Activated naive CD4-positive, alpha-beta T cell treated with anti-CD3 and anti-CD28 coated beads, Interleukin-2, amount 50 U/mL, for 72 hours (primary cell): ENCODE results near the gene UMAD1. TPM values are rescaled to one million over a fixed set of nuclear protein-coding genes. Genes with fewer than 3 reads are reported as not detected.

Source experiments
- ATAC-seq, 2 donors: fragments of 150-1000 bp; cut with Tn5 transposase; 2 replicates each; pipeline ENCODE4 v1.10.0; 2021; ENCODE audit warnings: mild to moderate bottlenecking in 2 of 2, moderate library complexity in 2 of 2
- DNase-seq, 2 donors: peaks; one replicate each; pipeline ENCODE4 v3.0.0; 2021 to 2022; ENCODE audit warnings: low spot score in 2 of 2
- H3K27ac Mint-ChIP-seq, 2 donors: one replicate each; pipeline ENCODE4 v1.8.0; 2022; ENCODE audit warnings: mild to moderate bottlenecking in 2 of 2, mixed read lengths in 2 of 2
- H3K36me3 Mint-ChIP-seq, 2 donors: one replicate each; pipeline ENCODE4 v1.8.0; 2022; ENCODE audit warnings: mixed read lengths in 2 of 2
- H3K9me3 Mint-ChIP-seq, 2 donors: one replicate each; pipeline ENCODE4 v1.8.0; 2022; ENCODE audit warnings: mixed read lengths in 2 of 2
- total RNA-seq, 2 donors: library from RNA; stranded (reverse); gene quantifications; one replicate each; pipeline ENCODE4 v1.2.3, GENCODE V29; 2022

Gene UMAD1
- total RNA-seq, 2 donors from 2014 or later, result 11.8 to 13.0 TPM

DNA sequence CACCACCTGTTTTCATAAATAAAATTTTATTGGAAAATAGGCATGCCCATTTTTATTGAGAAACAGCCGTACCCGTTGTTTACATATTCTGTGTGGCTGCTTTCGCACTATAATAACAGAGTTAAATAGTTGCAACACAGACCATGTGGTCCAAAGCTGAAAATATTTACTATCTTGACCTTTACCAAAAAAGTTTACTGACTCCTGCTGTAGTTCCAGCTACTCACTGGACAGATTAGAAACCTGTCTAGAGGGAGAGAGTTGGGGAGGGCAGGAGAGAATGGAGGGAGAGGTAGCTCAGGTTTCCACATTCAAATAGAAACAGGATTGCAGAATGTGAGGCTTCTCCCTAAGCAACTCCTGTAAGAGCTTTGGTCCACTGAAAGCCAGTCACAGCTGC lies 273.0 kb downstream of the UMAD1 start:
- Mint-ChIP-seq H3K27ac (no peak overlapping the region), H3K36me3 (no peaks in the 10 kb centered on the region), H3K9me3 (no peaks in the 10 kb centered on the region)
- DNase-seq, result no peak
- ATAC-seq, result no peak

DNA sequence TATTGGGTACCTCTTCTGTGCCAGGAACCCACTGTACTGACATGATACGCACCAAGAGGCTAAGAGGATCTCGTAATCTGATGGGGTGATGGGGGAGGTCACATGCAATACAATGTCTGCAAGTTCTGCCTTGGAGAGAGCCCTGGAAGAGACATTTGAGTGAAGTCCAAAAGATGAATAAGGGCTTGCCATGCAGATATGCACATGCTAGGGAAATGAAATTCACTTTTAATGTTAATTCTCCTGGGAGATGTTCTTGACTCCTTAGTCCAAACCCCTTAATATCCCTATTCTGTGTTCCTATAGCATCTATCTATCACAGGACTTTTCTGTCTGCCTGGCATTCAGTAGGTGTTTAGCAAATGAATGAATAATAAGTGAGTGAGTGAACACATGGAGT lies 274.0 kb downstream of the UMAD1 start:
- Mint-ChIP-seq H3K36me3 (no peaks in the 10 kb centered on the region), H3K27ac (no peak overlapping the region), H3K9me3 (no peaks in the 10 kb centered on the region)
- ATAC-seq, result no peak
- no peak for DNase-seq

DNA sequence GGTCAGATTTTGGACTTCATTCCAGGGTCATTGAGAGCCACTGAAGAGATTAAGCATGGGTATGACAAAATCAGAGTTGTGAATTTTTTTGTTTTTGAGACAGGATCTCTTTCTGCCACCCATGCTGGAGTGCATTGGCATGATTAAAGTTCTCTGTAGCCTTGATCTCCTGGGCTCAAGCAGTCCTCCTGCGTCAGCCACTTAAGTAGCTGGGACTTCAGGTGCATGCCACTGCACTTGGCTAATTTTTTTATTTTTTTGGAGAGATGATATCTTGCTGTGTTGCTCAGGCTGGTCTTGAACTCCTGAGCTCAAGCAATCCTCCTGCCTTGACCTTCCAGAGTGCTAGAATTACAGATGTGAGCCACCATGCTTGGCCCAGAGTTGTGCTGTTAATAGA lies 275.5 kb downstream of the UMAD1 start:
- no peaks in the 10 kb centered on the region for H3K36me3 Mint-ChIP-seq
- no peak overlapping the region for H3K27ac Mint-ChIP-seq
- ATAC-seq, result no peak

DNA sequence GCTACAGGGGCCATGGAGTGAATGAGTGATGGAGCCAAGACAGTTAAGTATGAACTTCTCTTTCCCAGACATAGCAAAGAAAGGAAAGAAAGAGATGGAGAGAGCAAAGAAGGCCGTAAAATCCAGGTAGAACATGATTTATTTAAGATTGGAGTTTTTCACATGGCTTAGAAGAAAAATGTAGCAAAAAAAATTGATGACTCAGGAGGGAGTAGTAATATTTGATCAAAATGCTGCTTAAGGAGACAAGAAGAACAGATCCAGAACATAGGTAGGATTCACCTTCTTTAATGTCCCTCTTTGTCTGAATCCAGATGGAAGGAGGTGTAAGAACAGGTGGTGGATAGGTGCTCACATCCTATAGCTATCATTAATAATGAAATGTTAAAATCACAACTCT lies 277.0 kb downstream of the UMAD1 start:
- Mint-ChIP-seq H3K36me3 (no peaks in the 10 kb centered on the region), H3K27ac (no peak overlapping the region), H3K9me3 (no peaks in the 10 kb centered on the region)
- DNase-seq (no peak), ATAC-seq (no peak)

More for the DNA sequence above, 275.5 kb downstream of the UMAD1 start:
- DNase-seq, result no peak
- H3K9me3 Mint-ChIP-seq, result no peaks in the 10 kb centered on the region

DNA sequence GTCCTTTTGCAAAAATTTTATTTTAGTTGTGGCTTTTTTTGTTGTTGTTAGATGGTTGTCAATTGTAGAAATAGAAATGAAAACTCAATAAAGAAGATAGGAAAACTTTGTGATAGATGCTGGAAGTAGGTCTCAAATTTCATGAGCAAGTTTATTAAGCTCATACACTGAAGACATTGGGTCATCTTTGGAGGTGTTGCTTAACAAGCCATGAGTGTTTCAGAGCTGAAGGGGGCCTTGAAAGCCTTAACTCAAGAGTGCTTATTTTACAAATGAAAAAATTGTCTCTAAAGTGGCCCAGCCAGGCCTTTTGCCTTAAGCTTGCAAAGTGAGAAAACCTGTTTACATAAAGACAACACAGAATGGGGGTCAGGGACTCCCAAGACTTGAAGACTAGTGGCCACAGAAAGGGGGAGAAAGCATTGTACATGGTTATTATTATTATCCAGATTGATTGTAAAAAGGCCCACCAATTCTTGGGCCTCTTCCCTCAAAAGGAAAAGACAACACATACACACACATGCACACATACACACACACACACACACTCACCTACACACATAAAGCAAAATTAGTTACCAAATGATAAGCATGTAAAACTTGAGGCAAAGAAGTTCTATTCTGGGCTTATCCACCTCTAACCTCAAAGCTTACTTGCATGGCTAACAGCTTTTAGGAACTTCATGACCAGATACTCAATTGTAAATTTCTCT lies 278.3 kb downstream of the UMAD1 start:
- ATAC-seq (no peak), DNase-seq (no peak)
- Mint-ChIP-seq H3K36me3 (no peaks in the 10 kb centered on the region), H3K27ac (no peak overlapping the region), H3K9me3 (no peaks in the 10 kb centered on the region)

DNA sequence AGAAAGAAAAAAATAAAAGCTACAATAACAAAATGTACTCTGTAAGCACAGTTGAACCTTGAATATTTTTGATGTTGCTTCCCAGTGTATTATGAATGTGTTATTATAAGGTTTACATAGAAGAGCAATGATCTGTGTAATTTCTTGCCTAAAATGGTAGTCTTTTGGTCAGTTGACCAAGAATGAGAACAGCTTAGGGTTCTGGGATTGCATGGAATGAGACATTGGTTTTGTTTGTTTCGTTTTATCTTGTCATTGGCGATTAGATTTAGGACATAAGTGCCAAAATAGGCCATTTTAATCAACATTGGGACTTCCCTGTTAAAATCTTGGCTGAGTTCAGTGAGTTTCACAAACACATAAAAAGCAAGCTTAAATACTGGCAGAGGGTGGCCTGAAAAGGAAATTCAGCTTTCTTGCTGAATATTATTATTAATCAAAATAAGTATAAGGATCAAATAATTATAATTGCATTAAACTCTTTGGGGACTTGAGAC lies 278.9 kb downstream of the UMAD1 start:
- Mint-ChIP-seq H3K27ac (no peak overlapping the region), H3K36me3 (no peaks in the 10 kb centered on the region), H3K9me3 (no peaks in the 10 kb centered on the region)
- ATAC-seq (no peak), DNase-seq (no peak)

DNA sequence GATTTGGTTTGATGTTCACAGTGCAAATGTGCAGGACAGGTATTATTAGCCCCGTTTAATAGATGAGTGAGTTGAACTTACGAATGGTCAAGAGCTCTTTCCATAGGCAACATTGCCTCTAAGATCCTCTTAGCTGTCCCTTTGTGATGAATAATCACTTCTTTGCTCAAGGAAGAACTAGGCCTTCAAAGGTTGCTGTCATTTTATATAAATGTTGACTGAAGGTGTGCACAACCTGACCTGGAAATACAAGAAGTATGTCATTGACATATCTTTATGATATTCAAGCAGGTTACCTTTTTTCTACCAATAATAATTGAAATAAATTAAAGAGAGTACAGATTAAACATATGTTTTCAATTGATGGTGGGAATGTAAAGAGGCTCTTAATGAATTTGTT lies 279.5 kb downstream of the UMAD1 start:
- H3K36me3 Mint-ChIP-seq, result no peaks in the 10 kb centered on the region
- DNase-seq, result no peak
- H3K27ac Mint-ChIP-seq, result no peak overlapping the region
- H3K9me3 Mint-ChIP-seq, result no peaks in the 10 kb centered on the region
- ATAC-seq, result no peak

DNA sequence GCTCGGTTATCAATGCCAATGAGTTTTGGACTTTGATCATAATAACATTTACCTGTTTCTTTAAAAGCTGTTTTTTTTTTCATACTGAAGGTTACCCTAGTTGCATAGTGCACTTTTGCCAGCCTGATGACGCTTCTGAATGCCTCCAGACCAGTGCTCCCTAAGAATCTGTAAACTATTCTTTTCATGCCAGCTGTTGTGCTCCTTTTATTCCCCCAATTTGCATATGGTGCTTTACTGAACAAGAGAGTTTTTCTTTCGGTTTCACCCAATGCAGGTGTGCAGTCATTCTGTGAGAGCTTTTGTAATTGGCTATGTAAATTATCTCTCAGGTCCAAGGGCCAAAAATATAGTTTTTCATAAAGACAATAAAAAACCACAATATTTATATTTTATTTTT lies 279.9 kb downstream of the UMAD1 start:
- no peak overlapping the region for H3K27ac Mint-ChIP-seq
- H3K36me3 Mint-ChIP-seq, result no peaks in the 10 kb centered on the region
- ATAC-seq (peak; percentile 79 to 98), DNase-seq (no peak)
- no peaks in the 10 kb centered on the region for H3K9me3 Mint-ChIP-seq

DNA sequence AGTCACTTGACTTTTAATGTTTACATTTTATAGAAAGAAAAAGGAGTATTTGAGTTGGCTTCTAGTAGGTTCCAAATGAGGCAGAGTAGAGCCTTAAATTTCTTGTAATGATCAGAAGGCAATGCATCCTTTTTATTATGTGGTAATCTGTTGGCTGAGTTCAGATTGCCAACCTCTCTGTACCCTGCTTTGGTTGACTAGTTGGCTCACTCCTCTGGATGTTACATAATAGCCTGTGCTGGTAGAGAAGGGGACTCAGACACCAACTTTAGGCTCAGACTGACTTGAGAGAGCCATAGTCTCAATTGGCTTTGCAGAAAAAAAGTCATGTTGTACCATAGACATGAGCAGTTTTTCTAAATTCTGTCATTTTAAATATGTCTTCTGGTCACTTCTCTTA lies 281.3 kb downstream of the UMAD1 start:
- H3K27ac Mint-ChIP-seq, result no peak overlapping the region
- DNase-seq (no peak), ATAC-seq (no peak)
- no peaks in the 10 kb centered on the region for H3K36me3 Mint-ChIP-seq
- no peaks in the 10 kb centered on the region for H3K9me3 Mint-ChIP-seq

DNA sequence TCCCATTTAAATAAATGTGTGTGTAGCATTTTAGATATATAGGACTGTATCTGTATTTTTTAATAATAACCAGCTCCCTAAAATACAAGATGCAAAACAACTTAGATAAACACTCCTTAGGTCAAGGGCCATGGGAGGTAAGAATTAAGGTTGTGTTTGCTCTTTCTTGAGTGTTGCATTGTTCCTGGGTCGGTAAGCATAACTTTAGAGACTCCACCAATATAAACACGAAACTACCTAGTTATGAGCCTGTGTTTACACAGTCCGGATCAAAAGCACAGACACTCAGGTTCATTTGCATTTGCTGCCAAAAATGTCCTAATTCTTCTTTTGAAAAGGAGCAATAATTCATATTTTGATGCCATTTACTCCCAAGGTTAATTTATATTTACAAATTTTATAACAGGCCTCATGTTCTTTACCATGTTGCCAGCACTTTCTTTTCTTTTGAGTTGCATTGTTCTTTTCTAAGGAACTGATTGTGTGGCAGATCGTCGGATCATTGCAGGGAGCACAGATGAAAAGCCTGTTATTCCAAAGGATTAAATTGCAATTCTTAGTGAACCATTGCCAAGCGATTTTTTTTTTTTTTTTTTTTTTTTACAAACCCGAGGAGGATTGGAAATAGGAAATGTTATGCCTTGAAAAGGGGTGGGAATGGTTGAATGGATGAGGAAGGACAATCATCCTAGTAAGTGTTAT lies 282.3 kb downstream of the UMAD1 start:
- Mint-ChIP-seq H3K36me3 (no peaks in the 10 kb centered on the region), H3K9me3 (no peaks in the 10 kb centered on the region), H3K27ac (no peak overlapping the region)
- no peak for DNase-seq
- no peak for ATAC-seq

DNA sequence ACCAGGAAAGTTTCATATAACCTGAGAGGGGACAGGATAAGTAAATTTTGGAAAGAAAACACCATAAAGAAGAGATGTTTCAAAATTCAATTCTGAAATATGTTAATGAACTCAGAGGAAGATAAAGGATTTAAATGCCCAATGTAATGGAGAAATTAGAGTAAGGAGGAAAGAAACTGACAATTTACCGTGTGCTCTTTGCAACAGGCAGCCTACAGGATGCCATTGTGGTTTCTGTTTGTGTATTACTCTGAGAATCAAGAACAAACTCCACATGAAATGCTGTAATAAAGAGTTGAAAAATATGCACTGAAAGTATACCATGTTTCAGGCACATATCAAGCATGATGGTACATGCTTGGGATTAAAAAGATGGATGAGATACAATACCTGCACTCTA lies 283.3 kb downstream of the UMAD1 start:
- H3K36me3 Mint-ChIP-seq, result no peaks in the 10 kb centered on the region
- no peaks in the 10 kb centered on the region for H3K9me3 Mint-ChIP-seq
- ATAC-seq (no peak), DNase-seq (no peak)
- peak overlapping the region in 1 of 2 donors; percentile 3 for H3K27ac Mint-ChIP-seq

DNA sequence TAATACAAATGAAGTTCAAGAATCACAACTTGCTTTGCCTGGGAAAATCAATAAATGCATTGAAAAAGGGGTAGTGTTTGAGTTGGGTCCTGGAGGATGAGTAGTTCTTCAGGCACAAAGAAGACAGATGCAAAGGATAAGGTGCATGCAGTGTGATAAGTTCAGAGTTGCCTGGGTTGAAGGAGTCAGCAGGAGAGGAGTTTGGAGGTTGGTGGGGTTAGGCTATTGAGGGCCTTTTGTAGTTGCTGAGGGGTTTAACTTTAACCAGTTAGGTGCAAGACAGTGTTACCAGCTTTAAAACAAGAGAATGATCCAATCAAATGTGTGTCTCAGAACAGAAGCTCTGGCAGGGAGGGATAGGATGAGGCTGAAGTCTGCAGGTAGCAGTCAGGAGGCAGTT lies 283.8 kb downstream of the UMAD1 start:
- DNase-seq (no peak), ATAC-seq (no peak)
- Mint-ChIP-seq H3K36me3 (no peaks in the 10 kb centered on the region), H3K27ac (no peak overlapping the region), H3K9me3 (no peaks in the 10 kb centered on the region)

Other genes starting within 250 kb of the UMAD1 start
- under 1 TPM in 1 of 2 donors, not detected in 1; 0.09 TPM for gene COL28A1, start 104.9 kb upstream of the UMAD1 start, total RNA-seq
- gene MIOS, start 73.9 kb upstream of the UMAD1 start, total RNA-seq, result 10 to 100 TPM; 20.8 to 65.3 TPM
- gene RPA3, start 77.9 kb downstream of the UMAD1 start, total RNA-seq, result 100 to 1,000 TPM; 150 to 163 TPM